Fibroblast of skin of left biceps (primary cell): ENCODE results near the gene DPF1.
"Not testable (repeated sequence)": the region's sequence is repeated elsewhere in the genome, so short reads cannot be mapped to it uniquely, and the experiment has no call there.

Experiments used
- DNase-seq, 2 experiments: peaks; one replicate each; pipeline ENCODE4 v3.0.0-alpha.2; 2013; ENCODE audit warnings: low read depth in 2 of 2

Gene DPF1

DNA sequence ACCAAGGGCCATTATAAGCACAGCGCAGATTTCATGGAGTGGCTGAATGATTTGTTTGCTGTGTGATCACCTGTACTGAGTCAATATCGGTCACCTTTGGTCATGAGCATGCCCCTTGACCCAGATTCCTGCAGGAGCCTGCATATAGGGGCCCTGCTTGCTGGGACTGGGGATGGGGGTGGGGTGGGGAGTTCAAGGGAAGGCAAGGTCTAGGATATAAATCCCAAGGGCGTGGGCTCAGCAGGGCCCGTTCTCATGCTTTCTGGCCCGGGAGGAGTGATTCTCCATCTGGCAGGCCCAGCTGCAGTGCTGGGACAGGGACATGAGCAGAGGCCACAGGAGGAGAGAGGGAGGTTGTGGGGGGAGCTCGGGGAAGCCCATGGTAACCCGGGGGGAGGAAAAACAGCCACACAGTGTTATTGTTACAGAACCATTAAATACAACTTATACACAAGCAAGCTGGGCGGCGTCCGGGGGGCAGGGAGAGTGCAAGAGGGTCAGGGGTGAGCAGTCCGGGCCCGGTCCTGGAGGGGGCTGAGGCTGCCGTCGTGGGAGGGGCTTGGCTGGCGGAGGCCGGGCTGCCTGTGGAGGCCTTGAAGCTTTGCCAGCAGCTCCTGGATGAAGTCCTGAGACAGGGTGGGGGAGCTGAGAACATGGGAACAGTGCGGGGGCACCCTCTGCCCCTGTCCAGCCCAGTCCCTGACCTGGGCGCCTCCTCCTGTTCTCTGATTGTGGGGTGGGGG lies 27.0 kb upstream of the DPF1 start:
- no peak for DNase-seq

DNA sequence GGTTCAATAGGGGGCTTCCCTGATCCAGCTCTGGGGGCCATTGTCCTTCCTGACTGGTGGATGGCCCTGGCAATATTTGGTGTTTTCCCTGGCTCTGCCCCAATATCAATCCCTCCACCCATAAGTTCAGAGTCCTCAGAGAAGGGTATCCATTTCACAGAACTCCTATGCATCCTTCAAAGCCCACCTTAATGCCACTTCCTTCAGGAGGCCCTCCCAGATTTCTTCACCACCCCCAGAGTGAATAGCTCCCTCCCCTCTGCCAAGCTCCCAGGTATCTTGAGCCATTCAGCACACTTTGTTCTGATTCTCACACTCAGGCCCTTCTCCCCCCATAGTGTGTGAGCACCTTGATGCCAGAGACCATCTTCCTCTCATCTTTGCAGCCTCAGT lies 26.4 kb upstream of the DPF1 start:
- no peak for DNase-seq

- DNase-seq: no peak
These were observed 24.4 kb upstream of the DPF1 start for GRCh38 chr19:38248421-38248820.

DNA sequence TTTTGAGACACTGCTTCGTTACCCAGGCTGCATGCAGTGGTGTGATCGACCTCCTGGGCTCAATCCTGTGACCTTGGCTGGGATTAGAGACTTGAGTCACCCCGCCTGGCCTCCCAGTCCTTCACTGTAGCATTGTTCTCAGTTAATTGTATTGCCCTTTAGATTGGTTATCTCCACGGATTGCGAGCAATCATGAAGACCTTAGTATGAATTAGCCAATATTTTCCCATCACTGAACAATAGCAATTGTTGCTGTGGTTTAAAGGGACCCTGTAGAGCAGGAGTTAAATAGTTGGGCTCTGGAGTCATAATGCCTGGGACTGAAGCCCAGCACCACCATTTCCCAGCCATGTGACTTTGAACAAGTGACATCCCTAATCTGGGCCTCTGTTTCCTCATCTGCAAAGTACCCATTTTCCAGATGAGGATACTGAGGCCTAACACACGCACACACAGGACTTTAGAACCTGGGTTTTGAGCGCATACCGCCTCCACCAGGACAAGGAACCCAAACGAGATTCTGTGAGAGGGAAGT lies 23.8 kb upstream of the DPF1 start:
- no peak for DNase-seq

DNA sequence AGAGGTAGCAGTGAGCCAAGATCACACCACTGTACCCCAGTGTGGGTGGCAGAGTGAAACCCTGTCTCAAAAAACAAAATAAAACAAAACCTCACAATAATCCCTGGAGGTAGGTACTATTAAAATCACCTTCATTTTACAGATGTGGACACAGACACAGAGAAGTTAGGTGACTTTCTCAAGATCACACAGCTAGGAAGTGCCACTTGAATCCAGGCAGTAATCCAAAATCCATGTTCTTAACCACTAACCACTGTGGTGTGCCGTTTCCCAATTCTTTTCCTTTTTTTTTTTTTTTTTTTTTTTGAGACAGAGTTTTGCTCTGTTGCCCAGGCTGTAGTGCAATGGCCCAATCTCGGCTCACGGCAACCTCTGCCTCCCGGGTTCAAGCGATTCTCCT lies 23.1 kb upstream of the DPF1 start:
- DNase-seq: no peak

DNA sequence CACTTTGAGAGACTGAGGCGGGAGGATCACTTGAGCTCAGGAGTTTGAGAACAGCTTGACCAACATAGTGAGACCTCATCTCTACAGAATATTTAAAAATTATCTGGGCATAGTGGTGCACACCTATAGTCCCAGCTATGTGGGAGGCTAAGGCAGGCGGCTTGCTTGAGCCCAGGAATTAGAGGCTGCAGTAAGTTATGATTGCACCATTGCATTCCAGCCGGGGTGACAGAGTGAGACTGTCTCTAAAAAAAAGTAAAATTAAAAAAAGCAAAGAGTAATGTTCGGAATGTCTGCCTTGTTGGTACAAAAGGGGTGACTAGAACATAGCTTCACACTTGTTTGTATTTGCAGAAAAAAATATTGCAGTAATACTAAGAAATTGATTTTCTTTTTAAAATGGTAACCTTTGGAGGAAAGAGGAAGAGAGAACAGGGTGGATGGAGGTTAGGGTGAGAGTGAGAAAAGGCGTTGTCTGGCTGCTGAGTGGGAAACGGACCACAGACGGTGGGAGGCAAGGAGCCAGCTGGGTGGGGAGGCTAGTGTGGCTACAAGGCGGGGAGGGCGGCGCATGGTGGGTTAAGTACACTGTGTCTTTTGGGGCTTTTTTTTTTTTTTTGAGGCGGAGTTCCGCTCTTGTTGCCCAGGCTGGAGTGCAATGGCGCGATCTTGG lies 21.9 kb upstream of the DPF1 start:
- no peak for DNase-seq

GRCh38 chr19:38243279-38243673 lies 19.3 kb upstream of the DPF1 start:
- no peak for DNase-seq

DNA sequence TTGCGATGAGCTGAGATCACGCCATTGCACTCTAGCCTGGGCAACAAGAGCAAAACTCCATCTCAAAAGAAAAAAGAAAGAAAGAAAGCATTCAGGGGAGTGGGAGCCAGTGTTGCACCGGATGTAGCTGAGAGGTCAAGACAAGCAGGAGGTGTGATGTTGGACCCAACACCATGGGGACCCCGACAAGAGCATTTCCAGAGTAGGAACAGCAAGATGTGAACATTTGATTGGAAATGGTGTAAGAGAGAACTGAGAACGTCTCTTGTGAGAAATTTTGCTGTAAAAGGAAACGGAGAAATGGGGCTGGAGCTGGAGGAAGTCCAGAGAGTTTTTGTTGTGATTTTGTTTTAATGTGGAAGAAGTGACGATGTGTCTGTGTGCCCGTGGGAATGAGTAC lies 15.8 kb upstream of the DPF1 start:
- no peak for DNase-seq

DNA sequence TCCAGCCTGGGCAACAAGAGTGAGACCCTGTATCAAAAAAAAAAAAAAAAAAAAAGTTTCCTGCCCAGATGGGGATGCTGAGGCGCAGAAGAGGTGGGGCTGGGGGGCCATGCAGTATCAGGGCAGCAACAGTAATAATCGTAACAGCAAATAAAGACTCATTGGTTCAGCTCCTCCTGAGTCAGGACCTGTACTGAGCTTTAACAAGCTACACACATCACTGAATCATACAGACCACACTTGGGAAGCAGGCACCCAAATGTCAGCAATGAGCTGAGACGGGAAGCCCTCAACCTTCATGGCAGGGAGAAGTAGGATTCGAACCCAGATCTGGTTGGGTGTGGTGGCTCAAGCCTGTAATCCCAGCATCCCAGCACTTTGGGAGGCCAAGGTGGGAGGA lies 10.6 kb upstream of the DPF1 start:
- DNase-seq: no peak

- DNase-seq: no peak
These were observed 9.8 kb upstream of the DPF1 start for GRCh38 chr19:38233740-38234251.

DNA sequence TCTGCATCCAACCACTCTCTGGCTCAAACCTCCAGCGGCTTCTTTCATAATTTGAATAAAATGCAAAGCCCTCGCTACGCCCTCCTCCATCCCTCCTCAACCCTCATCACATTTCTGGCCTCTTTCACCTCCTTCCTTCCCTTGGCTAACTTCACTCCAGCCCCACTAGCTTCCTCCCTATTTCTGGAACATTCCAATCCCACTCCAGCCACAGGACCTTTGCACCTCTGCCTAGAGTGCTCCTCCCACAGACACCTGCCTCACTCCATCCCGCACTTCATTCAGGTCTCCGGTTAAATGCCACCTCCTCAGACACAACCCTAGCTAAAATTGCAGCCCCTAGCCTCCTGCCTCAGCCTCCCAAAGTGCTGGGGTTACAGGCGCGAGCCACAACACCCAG lies 7.9 kb upstream of the DPF1 start:
- no peak for DNase-seq

DNA sequence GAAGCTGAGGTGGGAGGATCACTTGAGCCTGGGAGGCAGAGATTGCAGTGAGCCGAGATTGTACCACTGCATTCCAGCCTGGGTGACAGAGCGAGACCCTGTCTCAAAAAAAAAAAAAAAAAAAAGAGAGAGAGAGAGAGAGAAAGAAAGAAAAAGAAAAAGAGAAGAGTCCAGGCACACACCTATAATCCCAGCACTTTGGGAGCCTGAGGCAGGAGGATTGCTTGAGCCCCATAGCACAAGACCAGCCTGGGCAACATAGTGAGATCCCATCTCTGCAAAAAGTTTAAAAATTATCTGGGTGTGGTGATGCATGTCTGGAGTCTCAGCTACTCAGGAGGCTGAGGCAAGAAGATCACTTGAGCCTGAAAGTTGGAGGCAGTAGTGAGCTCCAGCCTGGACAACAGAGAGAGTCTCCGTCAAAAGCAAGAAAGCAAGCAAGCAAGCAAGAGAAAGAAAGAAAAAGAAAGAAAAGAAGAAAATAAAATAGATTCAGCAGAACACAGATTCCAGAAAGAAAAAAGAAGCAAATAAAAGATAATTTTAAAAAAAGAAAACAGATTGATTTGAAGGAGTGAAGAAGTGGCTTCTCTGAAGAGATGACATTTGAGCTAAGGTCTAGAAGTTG lies 6.6 kb upstream of the DPF1 start:
- not testable (repeated sequence) for DNase-seq

GRCh38 chr19:38229585-38230073 lies 5.6 kb upstream of the DPF1 start:
- peak; percentile 67 to 75 for DNase-seq

DNA sequence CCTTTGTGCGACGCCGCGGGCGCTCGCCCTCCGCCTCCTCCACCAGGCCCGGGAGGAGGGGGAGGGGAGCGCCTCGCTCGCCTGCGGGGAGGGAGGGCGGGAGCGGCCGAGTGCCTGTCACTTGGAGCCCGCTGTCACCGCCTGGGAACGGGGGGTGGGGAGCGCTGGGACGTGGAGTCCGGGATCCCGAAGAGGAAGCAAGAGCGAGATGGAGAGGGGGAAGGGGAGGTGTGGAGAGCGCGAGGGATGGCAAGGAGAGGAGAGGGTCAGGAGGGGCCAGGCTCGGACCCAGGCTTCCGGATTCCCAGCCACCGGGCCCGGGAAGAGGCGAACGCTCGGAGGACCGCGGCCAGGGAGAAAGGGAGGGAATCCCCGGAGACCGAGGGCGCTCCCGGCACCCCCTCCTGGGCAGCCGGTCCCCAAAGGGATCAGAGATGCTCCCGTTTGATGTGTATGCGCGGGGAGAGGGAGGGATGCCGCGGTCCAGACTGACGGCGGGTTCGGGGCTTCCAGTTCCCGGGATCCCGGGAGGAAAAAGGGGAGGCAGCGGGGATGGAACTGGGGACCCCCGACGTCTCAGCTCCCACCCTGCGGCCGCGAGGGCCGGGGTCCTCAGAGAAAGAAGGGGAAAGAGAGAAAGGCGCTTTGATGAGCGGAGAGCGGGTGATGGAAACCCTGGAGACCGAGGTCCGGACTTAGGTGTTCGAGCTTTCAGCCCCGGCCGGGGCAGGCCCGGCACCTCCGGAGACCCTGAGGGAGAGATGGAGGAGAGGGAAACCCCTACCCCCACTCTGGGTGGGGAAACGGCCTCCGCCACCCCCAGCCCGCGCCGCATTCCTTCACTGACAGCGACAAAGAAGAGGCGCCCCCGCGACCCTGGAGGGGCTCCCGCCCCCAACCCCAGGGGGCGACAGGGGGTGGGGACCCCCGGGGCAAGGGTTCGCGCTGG lies 4.7 kb upstream of the DPF1 start:
- DNase-seq: no peak

DNA sequence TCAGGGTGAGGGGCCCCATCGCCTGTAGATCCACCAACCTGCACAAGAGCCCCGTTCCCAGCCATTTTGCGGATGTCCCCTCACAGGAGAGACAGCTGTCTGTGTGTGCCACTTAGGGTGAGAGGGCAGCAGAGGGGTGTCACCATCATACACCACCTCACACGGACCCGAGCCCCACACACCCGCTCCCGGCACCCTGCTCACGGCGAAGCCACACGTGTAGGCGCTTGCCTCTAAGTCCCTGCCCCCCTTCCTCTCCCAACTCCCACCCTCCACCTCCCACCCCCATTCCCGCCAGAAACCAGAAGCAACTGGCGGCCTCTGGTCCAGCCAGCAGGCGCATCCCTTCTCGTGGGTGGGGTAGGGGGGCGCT lies 4.0 kb upstream of the DPF1 start:
- no peak for DNase-seq

- DNase-seq: no peak
These were observed 3.4 kb upstream of the DPF1 start for GRCh38 chr19:38227287-38228004.

GRCh38 chr19:38224863-38225218 lies 819 bp upstream of the DPF1 start:
- DNase-seq: not testable (repeated sequence)

GRCh38 chr19:38223617-38224013 lies 407 bp downstream of the DPF1 start:
- no peak for DNase-seq

DNA sequence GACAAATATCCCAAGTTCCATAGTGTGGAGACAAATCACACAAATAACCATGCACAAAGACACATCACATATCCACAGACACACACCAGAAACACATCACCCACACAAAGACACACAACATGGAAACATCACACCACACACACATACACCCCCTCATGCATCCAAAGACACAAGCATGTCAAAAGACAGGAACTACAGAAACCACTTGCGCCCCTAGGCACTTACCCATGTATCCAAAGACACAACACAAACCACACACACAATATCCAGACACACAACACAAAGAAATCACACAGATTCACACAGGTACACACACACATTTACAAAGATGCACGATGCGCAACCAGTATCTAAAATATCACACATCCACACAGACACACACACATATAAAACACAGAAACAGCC lies 901 bp downstream of the DPF1 start:
- DNase-seq: no peak

GRCh38 chr19:38221919-38222830 lies 1.8 kb downstream of the DPF1 start:
- no peak for DNase-seq
